Measurements from ENCODE around the gene TTLL11. TPM values are rescaled to one million over a fixed set of nuclear protein-coding genes. Genes with fewer than 3 reads are reported as not detected.

Gene TTLL11
- total RNA-seq, 2 donors from 2014 or later, result 6.2 to 7.7 TPM

DNA sequence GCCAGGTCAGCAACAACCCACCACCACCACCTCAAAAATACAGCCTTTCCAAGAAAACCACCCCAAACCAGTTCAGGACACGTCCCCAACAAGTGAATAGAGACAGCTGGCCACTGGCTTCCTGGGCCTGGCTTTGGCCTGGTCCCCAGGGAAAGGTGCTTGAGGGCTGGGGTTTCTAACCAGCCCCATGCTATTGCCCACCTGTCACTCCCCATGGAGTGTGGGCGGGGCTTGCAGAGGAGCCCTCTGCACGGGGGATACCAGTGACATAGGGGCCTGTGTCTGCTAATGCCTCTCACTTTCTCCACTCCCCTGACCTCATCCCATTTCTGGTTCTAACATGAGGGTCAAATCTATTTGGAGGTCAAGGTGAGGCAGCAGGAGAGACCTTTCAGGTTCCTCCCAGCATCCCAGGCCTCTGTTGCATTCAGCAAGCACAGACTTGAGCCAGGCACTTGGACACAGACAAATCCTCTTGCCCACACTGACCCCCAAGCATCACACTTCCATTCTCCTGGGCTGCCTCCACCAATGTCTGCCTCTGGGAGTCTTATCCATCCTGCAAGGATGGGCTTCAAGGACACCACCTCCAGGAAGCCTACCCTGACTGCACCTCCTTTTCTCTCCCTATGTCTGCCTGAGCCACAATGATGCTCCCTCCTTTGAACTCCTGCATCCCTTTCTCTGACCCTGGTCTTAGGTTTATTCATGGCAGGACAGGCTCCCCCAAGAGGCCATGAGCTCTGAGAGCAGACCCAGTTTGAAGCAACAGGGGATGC, 16.1 kb upstream of the TTLL11 start:
- Mint-ChIP-seq H3K27me3 (peaks cover 0 to 4% of the 10 kb centered on the region in 2 donors), H3K9me3 (no peaks in the 10 kb centered on the region), H3K4me3 (no peak overlapping the region), H3K4me1 (ENCODE audit: low read depth in 2 of 2) (no peaks in the 10 kb centered on the region), H3K36me3 (no peaks in the 10 kb centered on the region), H3K27ac (no peak overlapping the region)
- DNase-seq (ENCODE audit: low spot score) (no peak), ATAC-seq (no peak)

DNA sequence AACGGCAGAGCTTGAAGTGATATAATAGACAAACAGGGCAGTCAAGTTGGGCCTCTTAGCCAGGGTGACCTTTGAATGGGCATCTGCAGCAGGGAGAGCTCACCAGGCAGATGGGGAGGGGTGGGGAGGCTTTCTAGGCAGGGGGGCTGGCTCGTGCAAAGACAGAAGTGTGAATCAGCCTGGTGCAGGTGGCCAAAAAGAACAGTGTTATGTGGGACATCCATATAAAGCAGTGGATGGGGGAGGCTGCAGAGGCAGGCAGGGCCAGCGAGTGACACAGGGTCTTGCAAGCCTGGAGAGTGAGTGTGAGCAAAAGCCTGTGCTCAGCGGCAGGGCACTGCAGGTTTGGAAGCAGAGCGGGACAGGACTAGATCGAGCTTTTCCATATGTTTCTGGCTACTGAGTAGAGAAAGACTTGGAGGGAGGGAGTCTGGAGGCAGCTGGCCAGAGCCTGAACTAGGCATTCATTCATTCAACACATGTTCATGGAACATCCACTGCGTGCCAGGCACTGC, 14.2 kb upstream of the TTLL11 start:
- Mint-ChIP-seq H3K36me3 (peaks cover 6% of the 10 kb centered on the region), H3K4me3 (no peak overlapping the region), H3K27ac (no peak overlapping the region), H3K9me3 (no peaks in the 10 kb centered on the region), H3K4me1 (ENCODE audit: low read depth in 2 of 2) (no peaks in the 10 kb centered on the region), H3K27me3 (no peaks in the 10 kb centered on the region)
- ATAC-seq, result no peak
- DNase-seq (ENCODE audit: low spot score), result no peak

DNA sequence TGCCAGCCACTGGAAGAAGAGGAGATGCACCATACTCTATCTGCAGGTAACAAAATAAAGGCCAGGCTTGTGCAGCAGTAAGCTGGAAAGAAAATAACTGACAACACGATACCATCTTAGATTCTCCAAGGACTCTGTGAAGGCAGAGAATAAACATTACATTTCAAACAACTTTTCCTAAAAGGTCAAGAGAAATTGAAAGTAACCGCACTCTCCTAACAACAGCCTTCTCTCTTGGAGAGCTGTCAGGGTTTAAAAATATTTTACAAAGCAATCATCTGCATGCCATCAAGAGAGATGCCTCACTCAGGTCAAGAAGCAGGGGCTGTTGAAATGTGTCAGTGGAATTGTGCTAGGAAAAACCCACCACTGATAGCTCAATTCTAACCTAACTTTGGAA, 13.5 kb upstream of the TTLL11 start:
- Mint-ChIP-seq H3K4me3 (no peak overlapping the region), H3K9me3 (no peaks in the 10 kb centered on the region), H3K27me3 (no peaks in the 10 kb centered on the region), H3K4me1 (ENCODE audit: low read depth in 2 of 2) (no peaks in the 10 kb centered on the region), H3K36me3 (peaks cover 6% of the 10 kb centered on the region), H3K27ac (no peak overlapping the region)
- ATAC-seq (no peak), DNase-seq (ENCODE audit: low spot score) (no peak)

DNA sequence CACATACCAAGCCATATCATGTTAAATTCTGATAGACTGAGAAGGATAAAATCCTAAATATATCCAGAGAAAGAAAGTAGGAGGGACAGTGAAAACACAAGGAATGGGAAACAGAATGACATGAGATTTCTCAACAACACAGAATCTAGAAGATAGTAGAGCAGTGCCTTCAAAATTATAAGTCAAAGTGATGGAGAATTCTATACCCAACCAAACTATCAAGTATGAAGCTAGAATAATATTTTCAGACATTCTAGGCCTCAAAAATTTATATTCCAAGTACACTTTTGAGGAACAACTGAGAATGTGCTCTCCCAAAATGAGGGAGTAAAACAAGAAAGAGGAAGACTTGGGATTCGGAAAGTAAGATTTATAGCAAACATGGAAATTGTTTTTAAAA, 10.9 kb upstream of the TTLL11 start:
- H3K9me3 Mint-ChIP-seq, result no peaks in the 10 kb centered on the region
- DNase-seq (ENCODE audit: low spot score) (no peak), ATAC-seq (no peak)
- H3K4me1 Mint-ChIP-seq (ENCODE audit: low read depth in 2 of 2), result peaks cover 4 to 6% of the 10 kb centered on the region in 2 donors
- H3K4me3 Mint-ChIP-seq, result no peak overlapping the region
- H3K27me3 Mint-ChIP-seq, result no peaks in the 10 kb centered on the region
- no peak overlapping the region for H3K27ac Mint-ChIP-seq
- H3K36me3 Mint-ChIP-seq, result peaks cover 6% of the 10 kb centered on the region

DNA sequence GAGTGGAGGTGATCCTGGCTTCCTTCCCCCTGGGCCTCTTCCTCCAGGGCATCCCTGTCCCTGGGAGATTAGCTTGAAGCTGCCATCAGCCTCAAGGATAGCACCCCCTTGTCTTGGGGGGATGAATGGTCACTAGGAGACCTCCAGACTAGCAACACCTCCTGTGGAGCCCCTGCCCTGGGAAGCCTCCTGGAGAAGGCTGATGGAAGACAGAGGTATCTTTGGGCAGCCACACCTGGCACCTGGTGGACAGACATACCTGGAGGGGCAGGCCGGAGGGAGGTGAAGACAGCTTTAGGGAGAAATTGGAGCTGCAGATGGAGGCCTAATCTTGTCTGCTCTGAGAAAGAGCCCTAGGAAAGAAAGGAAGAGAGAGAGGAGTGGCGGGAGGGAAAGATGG, 9.0 kb upstream of the TTLL11 start:
- ATAC-seq (no peak), DNase-seq (ENCODE audit: low spot score) (no peak)
- Mint-ChIP-seq H3K9me3 (no peaks in the 10 kb centered on the region), H3K27me3 (no peaks in the 10 kb centered on the region), H3K4me1 (ENCODE audit: low read depth in 2 of 2) (peaks cover 4 to 6% of the 10 kb centered on the region in 2 donors), H3K4me3 (no peak overlapping the region), H3K36me3 (peaks cover 6% of the 10 kb centered on the region), H3K27ac (no peak overlapping the region)

DNA sequence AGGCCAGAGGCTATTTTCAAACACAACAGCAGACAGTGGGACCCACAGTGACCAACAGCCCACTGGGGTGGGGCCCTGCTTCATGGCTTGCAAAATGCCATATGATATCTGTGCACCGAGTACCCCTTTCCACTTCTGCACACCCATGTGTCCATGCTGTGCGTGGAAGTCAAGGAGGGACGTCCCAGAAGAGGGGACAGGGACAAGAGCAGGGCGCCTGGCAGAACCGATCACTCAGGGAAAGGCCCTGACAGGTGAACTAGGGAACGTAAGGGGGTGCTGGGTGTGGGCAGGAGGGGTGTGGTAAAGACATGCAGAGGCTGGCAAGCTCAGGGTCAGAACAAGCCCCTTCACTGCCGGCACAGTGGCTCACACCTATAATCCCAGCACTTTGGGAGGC, 7.6 kb upstream of the TTLL11 start:
- H3K4me3 Mint-ChIP-seq, result no peak overlapping the region
- H3K36me3 Mint-ChIP-seq, result peaks cover 6% of the 10 kb centered on the region
- no peaks in the 10 kb centered on the region for H3K9me3 Mint-ChIP-seq
- H3K27ac Mint-ChIP-seq, result no peak overlapping the region
- DNase-seq (ENCODE audit: low spot score) (no peak), ATAC-seq (no peak)
- H3K4me1 Mint-ChIP-seq (ENCODE audit: low read depth in 2 of 2), result peaks cover 4 to 6% of the 10 kb centered on the region in 2 donors
- H3K27me3 Mint-ChIP-seq, result peaks cover 7 to 8% of the 10 kb centered on the region in 2 donors

DNA sequence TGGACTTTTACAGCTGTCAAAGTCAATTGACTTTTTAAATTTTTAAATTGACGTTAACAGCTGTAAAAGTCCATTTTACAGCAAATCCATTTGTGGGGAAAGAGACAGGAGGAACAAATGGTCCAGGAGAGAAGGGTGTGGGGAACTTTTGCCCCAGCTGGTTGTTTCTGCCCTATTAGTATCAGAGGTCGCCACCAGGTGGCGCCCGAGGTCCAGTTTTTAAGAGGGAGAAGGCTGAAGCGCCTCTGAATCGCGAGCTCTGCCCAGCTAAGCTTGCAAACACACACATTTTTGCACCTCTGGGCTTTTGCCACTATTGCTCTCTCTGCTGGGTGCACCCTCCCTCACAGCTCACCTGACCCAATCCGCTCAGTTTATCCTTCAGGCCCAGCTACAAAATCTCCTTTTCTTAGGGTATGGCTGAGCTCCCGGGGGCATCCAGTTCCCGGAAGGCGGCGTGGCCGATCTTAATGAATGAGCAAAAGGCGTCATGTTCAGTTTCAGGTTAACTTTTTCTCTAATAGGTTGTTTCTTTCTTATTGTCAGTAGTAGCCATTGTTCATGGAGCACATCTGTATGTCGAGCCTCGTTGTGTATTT, 6.3 kb upstream of the TTLL11 start:
- peaks cover 8 to 10% of the 10 kb centered on the region in 2 donors for H3K27me3 Mint-ChIP-seq
- DNase-seq (ENCODE audit: low spot score), result peak; percentile 79
- no peak overlapping the region for H3K27ac Mint-ChIP-seq

DNA sequence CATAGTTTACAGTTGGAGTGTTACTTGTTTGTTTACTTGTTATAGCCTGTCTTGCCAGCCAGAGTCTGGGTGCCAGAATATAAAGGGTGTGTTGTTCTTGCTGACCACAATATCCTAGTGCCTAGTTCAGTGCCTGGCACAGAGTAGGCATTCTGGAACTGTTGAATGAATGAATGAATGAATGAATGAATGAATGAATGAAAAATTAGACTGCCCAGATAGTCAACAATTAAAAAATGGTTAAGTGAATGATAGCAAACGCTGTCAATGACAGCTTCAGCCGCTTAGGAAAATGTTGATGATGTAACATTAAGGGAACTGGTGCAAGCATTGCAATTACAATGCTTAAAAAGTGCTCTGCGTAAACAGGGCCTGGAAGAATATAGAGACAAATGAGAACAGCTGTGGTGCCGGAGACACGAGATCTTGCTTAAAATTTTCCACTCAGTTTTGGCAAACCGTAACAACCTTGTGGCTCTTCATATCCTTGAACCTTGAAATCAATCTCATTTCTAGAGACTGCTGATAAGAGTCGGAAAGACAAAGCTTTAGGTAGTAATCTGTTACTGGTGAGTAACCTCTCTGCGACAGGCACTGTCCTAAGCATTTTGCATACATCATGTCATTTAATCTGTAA, 4.7 kb upstream of the TTLL11 start:
- H3K27ac Mint-ChIP-seq, result no peak overlapping the region
- DNase-seq (ENCODE audit: low spot score) (no peak), ATAC-seq (no peak)
- H3K4me3 Mint-ChIP-seq, result no peak overlapping the region
- peaks cover 8 to 12% of the 10 kb centered on the region in 2 donors for H3K27me3 Mint-ChIP-seq
- no peaks in the 10 kb centered on the region for H3K9me3 Mint-ChIP-seq
- H3K4me1 Mint-ChIP-seq (ENCODE audit: low read depth in 2 of 2), result peaks cover 17 to 22% of the 10 kb centered on the region in 2 donors
- H3K36me3 Mint-ChIP-seq, result no peaks in the 10 kb centered on the region

More for the DNA sequence above, 6.3 kb upstream of the TTLL11 start:
- peaks cover 14 to 17% of the 10 kb centered on the region in 2 donors for H3K4me1 Mint-ChIP-seq (ENCODE audit: low read depth in 2 of 2)
- ATAC-seq, result peak; percentile 59 to 76
- H3K36me3 Mint-ChIP-seq, result peaks cover 6% of the 10 kb centered on the region
- H3K9me3 Mint-ChIP-seq, result no peaks in the 10 kb centered on the region
- H3K4me3 Mint-ChIP-seq, result peak overlapping the region; percentile 44

DNA sequence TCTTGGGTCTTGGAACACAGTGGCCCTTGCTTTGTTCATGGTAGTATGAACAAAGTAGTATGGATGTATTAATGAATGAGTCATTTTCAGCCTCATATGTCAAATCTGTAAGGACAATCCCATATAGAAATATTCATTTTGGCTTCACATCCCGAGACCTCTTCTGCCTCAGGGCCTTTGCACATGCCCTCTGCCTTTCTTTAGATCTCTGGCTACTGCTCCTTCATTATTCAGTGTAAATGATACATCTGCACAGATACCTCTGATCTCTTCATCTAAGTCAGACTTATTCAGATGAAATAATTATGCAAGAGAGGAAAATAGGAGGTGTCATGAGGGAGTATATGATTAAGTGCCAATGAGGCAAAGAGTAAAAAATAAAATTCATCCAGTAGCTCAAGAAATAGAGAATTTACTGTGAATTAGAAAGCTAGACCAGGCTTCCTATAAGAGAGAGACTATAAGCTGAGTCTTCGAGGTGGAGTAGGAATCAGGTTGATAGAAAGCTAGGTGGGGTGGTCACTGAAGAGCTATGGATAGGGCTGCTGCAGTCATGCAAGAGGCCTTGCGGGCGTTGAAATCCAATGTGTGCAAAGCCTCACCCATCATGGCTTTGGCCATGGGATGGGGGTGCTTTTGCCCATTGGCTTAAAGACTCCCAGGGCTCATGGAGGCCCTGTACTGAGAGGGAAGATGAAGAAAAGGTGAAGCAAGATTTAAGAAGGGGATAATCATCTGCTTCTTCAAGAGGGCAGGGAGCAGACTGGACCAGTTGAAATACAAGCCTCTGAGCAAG, 3.7 kb upstream of the TTLL11 start:
- Mint-ChIP-seq H3K4me3 (peak overlapping the region; percentile 0), H3K27me3 (peaks cover 8 to 12% of the 10 kb centered on the region in 2 donors), H3K36me3 (peaks cover 4% of the 10 kb centered on the region), H3K4me1 (ENCODE audit: low read depth in 2 of 2) (peaks cover 22 to 28% of the 10 kb centered on the region in 2 donors), H3K27ac (no peak overlapping the region), H3K9me3 (no peaks in the 10 kb centered on the region)
- DNase-seq (ENCODE audit: low spot score) (no peak), ATAC-seq (no peak)

DNA sequence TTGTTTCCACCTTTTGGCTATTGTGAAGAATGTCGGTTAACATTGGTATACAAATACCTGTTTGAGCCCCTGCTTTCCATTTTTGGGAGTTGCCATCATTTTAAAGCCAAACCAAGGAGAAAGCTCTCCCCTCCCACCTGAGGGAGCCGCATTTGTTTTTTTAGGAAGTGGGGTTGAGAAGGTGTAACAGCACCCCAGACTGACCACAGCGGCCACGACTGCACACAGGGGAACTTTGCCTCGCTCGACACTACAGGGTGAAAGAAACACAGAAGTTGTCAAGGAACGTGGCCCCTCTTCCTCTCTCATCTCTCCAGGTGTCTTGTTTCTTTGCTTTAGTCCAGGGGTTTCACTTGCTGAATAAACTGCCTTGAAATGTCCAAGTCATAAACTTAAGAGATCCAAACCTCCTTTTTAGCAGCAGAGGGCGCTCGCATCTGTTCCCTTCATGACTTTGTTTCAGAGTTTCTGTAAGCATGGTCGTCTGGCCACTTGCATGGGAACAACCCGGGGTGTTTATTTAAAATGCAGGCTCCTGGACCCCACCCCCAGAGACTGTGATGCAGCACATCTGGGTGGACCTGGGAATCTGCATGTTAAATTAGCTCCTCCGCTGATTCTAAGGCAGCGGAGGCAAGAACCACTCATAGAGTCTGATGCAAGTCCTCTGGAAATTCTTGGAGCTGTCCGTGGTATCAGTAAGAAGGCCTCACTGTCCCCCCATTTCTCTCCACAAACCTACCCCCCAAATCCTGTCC, 2.1 kb upstream of the TTLL11 start:
- DNase-seq (ENCODE audit: low spot score) (no peak), ATAC-seq (no peak)
- H3K4me3 Mint-ChIP-seq, result peak overlapping the region; percentile 73
- H3K4me1 Mint-ChIP-seq (ENCODE audit: low read depth in 2 of 2), result peaks cover 36% of the 10 kb centered on the region in 2 donors
- H3K36me3 Mint-ChIP-seq, result peaks cover 5% of the 10 kb centered on the region
- H3K27ac Mint-ChIP-seq, result peak overlapping the region in 1 of 2 donors; percentile 4
- H3K27me3 Mint-ChIP-seq, result peaks cover 8 to 12% of the 10 kb centered on the region in 2 donors
- no peaks in the 10 kb centered on the region for H3K9me3 Mint-ChIP-seq

DNA sequence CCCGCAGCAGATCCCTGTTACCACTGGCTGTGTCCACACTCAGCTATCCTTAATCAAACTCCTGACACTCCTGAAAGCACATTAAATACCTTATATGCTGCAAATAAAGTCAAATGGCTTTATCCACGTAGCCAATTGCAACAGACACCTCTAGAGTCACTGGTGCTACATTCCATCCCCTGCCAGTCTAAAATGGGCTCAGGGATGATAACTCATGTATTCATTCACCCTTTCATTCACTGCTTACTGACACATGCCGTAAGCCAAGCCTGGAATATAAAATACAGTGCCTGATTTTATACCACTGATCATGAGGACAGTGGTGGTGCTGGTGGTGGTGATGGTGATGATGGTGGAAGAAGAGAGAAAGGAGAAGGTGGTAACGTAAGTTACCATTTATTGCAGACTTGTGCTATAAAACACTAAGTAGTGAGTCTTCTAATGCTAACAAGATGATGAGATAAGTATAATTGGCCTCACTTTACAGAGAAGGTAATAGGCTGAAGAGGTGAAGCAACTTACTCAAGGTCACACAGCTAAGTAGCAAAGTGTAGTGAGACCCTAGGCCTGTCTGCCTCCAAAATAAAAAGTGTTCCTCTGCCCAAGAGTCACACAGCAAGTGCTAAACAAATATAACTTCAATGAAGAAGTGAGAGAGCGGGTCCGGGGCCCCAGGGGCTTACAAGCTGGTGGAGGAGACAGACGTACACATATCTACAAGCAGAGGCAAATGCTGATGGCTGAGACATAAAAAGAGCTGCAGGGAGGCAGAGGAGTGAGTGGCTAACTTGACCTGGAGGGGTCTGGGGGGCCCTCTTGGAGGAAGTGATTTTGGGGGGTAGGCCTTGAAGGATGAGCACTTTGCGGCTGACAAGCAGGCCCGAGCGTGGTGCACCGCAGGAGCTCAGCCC, 1.2 kb downstream of the TTLL11 start:
- Mint-ChIP-seq H3K27me3 (peaks cover 8 to 10% of the 10 kb centered on the region in 2 donors), H3K9me3 (no peaks in the 10 kb centered on the region), H3K4me3 (peak overlapping the region; percentile 95), H3K4me1 (ENCODE audit: low read depth in 2 of 2) (peaks cover 37 to 41% of the 10 kb centered on the region in 2 donors), H3K36me3 (peaks cover 5% of the 10 kb centered on the region), H3K27ac (peak overlapping the region; percentile 56 to 75)
- no peak for ATAC-seq
- no peak for DNase-seq (ENCODE audit: low spot score)

DNA sequence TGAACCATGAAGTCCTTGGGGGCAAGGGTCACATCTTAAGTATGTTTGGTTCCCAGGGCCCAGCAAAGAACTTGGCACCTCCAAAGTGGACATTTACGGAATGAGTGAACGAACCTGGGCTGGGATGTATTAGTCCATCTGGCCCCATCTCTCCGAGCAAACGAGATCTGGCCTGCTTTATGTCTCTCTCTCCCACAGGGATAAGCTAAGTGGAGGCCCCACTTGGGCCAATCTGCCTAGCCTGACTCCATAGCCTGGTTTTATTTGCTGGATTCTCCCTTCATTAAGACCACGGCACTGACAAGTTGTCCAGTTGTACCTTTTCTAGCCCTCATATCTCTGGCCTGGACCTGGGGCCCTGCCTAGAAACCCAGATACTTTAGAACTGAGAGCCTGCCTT, 2.1 kb downstream of the TTLL11 start:
- peaks cover 37 to 41% of the 10 kb centered on the region in 2 donors for H3K4me1 Mint-ChIP-seq (ENCODE audit: low read depth in 2 of 2)
- peak overlapping the region in 1 of 2 donors; percentile 75 for H3K27ac Mint-ChIP-seq
- no peaks in the 10 kb centered on the region for H3K9me3 Mint-ChIP-seq
- DNase-seq (ENCODE audit: low spot score) (no peak), ATAC-seq (no peak)
- H3K36me3 Mint-ChIP-seq, result peaks cover 5% of the 10 kb centered on the region
- H3K27me3 Mint-ChIP-seq, result peaks cover under 1 to 5% of the 10 kb centered on the region in 2 donors
- H3K4me3 Mint-ChIP-seq, result peak overlapping the region; percentile 95

All from natural killer cell treated with Interleukin-12 subunit alpha and Interleukin-12 subunit beta and Interleukin-15 and Interleukin-18, amount 100 ng/mL, for 72 hours (primary cell).